ENCODE results near the gene RNF8. TPM values are rescaled to one million over a fixed set of nuclear protein-coding genes. Genes with fewer than 3 reads are reported as not detected.

The RNF8 gene
- total RNA-seq, 1 donor from 2014 or later: 18.7 TPM

GRCh38 chr6:37351027-37351426, 2.8 kb upstream of the RNF8 start:
- no peak for TF ChIP-seq CTCF (IDR thresholded peaks at IDR 0.05)
- no peak for DNase-seq
- intact Hi-C loops (cut with micrococcal nuclease): no loop called here
- ChIA-PET POLR2A (no interaction called here), CTCF (no interaction called here)
- no peak overlapping the region for H3K4me3 Mint-ChIP-seq
- ATAC-seq (ENCODE audit: low read depth): no peak
- H3K27ac Mint-ChIP-seq: no peak overlapping the region
- peaks cover 4% of the 10 kb centered on the region for H3K27me3 Mint-ChIP-seq
- peaks cover 3% of the 10 kb centered on the region for H3K9me3 Mint-ChIP-seq
- peaks cover 5% of the 10 kb centered on the region for H3K36me3 Mint-ChIP-seq (ENCODE audit: low read depth)
- peaks cover 19% of the 10 kb centered on the region for H3K4me1 Mint-ChIP-seq

GRCh38 chr6:37352384-37352783, 1.4 kb upstream of the RNF8 start:
- intact Hi-C loops (cut with micrococcal nuclease): no loop called here
- H3K9me3 Mint-ChIP-seq: no peaks in the 10 kb centered on the region
- CTCF ChIA-PET: no interaction called here
- DNase-seq (no peak), ATAC-seq (ENCODE audit: low read depth) (no peak)
- H3K27me3 Mint-ChIP-seq: no peaks in the 10 kb centered on the region
- no peak overlapping the region for H3K27ac Mint-ChIP-seq
- POLR2A ChIA-PET: no interaction called here
- H3K4me1 Mint-ChIP-seq: peaks cover 20% of the 10 kb centered on the region
- peak overlapping the region; percentile 13 for H3K4me3 Mint-ChIP-seq
- no peak for TF ChIP-seq CTCF (IDR thresholded peaks at IDR 0.05)
- peaks cover 5% of the 10 kb centered on the region for H3K36me3 Mint-ChIP-seq (ENCODE audit: low read depth)

GRCh38 chr6:37354526-37355384, 972 bp downstream of the RNF8 start:
- intact Hi-C loops (cut with micrococcal nuclease): loop anchor here (1.0 kb wide), 1 partner anchor 79 kb away; the partner anchor contains the start of gene CMTR1
- DNase-seq: no peak
- H3K27ac Mint-ChIP-seq: peak overlapping the region; percentile 80
- no peaks in the 10 kb centered on the region for H3K27me3 Mint-ChIP-seq
- ATAC-seq (ENCODE audit: low read depth): peak; percentile 1
- H3K9me3 Mint-ChIP-seq: no peaks in the 10 kb centered on the region
- H3K4me3 Mint-ChIP-seq: peak overlapping the region; percentile 94
- ChIA-PET CTCF (no interaction called here), POLR2A (interaction anchor here (0.5 to 1.7 kb wide), 7 partner anchors 29 to 599 kb away, joined by 3 to 11 read pairs (median 4); partner anchors contain the start of genes C6orf89, CMTR1 and ZFAND3)
- H3K36me3 Mint-ChIP-seq (ENCODE audit: low read depth): peaks cover 6% of the 10 kb centered on the region
- peaks cover 20% of the 10 kb centered on the region for H3K4me1 Mint-ChIP-seq
- TF ChIP-seq CTCF (IDR thresholded peaks at IDR 0.05): no peak

GRCh38 chr6:37357288-37357687, 3.5 kb downstream of the RNF8 start:
- intact Hi-C loops (cut with micrococcal nuclease): no loop called here
- POLR2A ChIA-PET: no interaction called here
- Mint-ChIP-seq H3K27me3 (no peaks in the 10 kb centered on the region), H3K4me1 (peaks cover 20% of the 10 kb centered on the region), H3K36me3 (ENCODE audit: low read depth) (peaks cover 23% of the 10 kb centered on the region), H3K9me3 (no peaks in the 10 kb centered on the region), H3K4me3 (no peak overlapping the region), H3K27ac (no peak overlapping the region)
- CTCF ChIA-PET: no interaction called here
- TF ChIP-seq CTCF (IDR thresholded peaks at IDR 0.05): no peak
- DNase-seq (no peak), ATAC-seq (ENCODE audit: low read depth) (no peak)

- no peaks in the 10 kb centered on the region for H3K9me3 Mint-ChIP-seq
- H3K27ac Mint-ChIP-seq: no peak overlapping the region
- H3K36me3 Mint-ChIP-seq (ENCODE audit: low read depth): peaks cover 27% of the 10 kb centered on the region
- intact Hi-C loops (cut with micrococcal nuclease): no loop called here
- peaks cover 20% of the 10 kb centered on the region for H3K4me1 Mint-ChIP-seq
- ATAC-seq (ENCODE audit: low read depth) (no peak), DNase-seq (no peak)
- no peak overlapping the region for H3K4me3 Mint-ChIP-seq
- ChIA-PET CTCF (no interaction called here), POLR2A (no interaction called here)
- no peak for TF ChIP-seq CTCF (IDR thresholded peaks at IDR 0.05)
- H3K27me3 Mint-ChIP-seq: no peaks in the 10 kb centered on the region
Observed at GRCh38 chr6:37357860-37358259, 4.1 kb downstream of the RNF8 start.

Data from activated B cell treated with CpG ODN at 0.5 μM for 24 hours (primary cell).